ENCODE results near the gene CNIH4. TPM values are rescaled to one million over a fixed set of nuclear protein-coding genes. Genes with fewer than 3 reads are reported as not detected.

Gene CNIH4
- total RNA-seq, 1 experiment from 2014 or later, result 104 TPM

DNA sequence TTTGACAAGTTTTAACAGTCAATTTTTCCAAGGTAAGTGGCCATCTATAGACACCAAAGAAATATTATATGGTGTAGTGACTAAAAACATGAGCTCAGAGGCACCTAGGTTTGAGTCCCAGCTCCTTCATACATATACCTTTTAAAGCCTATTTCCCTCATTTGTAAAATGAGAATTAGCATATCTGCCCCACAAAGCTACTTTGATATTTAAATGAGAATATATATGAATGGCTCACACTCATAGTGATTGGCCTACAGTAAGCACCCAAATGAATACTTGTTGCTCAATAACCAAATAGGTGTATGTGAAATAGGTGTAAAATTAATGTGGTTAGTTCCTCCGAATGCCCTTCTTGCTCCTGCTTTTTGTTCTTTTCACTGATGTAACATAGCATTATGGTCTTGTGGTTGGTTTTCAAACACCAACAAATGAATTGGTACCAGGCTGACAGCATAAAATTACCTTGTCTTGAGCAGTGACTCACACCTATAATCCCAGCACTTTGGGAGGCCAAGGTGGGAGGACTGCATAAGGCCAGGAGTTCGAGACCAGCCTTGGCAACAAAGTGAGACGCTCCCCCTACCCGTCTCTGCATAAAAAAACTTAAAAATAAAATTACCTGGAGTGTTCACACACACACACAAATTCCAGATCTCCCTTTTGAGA lies 25.3 kb downstream of the CNIH4 start:
- H4K8ac ChIP-seq (replicated peaks; ENCODE audit: insufficient read length, low read depth, low read length), result no peak overlapping the region
- no peak overlapping the region for H3K27ac ChIP-seq (ENCODE audit: insufficient read length, low read depth, low read length)
- H4K20me1 ChIP-seq (ENCODE audit: control insufficient read depth, insufficient read depth, insufficient read length), result no peaks in the 10 kb centered on the region
- TF ChIP-seq, protein P1, sequence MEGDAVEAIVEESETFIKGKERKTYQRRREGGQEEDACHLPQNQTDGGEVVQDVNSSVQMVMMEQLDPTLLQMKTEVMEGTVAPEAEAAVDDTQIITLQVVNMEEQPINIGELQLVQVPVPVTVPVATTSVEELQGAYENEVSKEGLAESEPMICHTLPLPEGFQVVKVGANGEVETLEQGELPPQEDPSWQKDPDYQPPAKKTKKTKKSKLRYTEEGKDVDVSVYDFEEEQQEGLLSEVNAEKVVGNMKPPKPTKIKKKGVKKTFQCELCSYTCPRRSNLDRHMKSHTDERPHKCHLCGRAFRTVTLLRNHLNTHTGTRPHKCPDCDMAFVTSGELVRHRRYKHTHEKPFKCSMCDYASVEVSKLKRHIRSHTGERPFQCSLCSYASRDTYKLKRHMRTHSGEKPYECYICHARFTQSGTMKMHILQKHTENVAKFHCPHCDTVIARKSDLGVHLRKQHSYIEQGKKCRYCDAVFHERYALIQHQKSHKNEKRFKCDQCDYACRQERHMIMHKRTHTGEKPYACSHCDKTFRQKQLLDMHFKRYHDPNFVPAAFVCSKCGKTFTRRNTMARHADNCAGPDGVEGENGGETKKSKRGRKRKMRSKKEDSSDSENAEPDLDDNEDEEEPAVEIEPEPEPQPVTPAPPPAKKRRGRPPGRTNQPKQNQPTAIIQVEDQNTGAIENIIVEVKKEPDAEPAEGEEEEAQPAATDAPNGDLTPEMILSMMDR (conservative IDR thresholded peaks at IDR 0.05), result no peak
- no peak overlapping the region for H3K18ac ChIP-seq (ENCODE audit: insufficient read length, low read depth, low read length)
- no peak overlapping the region for H2BK120ac ChIP-seq (ENCODE audit: low read depth, low read length, poor library complexity, severe bottlenecking)
- no peak overlapping the region for H3K56ac ChIP-seq (ENCODE audit: insufficient read length, low read depth, low read length)
- no peaks in the 10 kb centered on the region for H3K27me3 ChIP-seq (ENCODE audit: insufficient read depth, low read length)
- H3K14ac ChIP-seq (ENCODE audit: insufficient read depth, low read length), result no peak overlapping the region
- H3K79me2 ChIP-seq (ENCODE audit: insufficient read depth, low read length), result no peaks in the 10 kb centered on the region
- H2AFZ ChIP-seq (ENCODE audit: low read length), result no peak overlapping the region
- H2BK20ac ChIP-seq (ENCODE audit: low read depth, low read length, poor library complexity, severe bottlenecking), result no peak overlapping the region
- Mint-ChIP-seq H3K36me3 (ENCODE audit: insufficient read depth in 1 of 3, low read depth in 3 of 3) (peaks cover 5 to 29% (median 19%) of the 10 kb centered on the region in 3 experiments; a peak in 5 of 7 replicates), H3K27me3 (ENCODE audit: low read depth) (no peaks in the 10 kb centered on the region), H3K4me1 (no peaks in the 10 kb centered on the region), H3K9me3 (no peaks in the 10 kb centered on the region), H3K4me3 (no peak overlapping the region), H3K27ac (peak overlapping the region in 1 of 3 experiments; percentile 41; a peak in 3 of 7 replicates)
- H2BK15ac ChIP-seq (ENCODE audit: low read depth, low read length), result no peak overlapping the region
- no peak overlapping the region for H2BK5ac ChIP-seq (ENCODE audit: insufficient read length, low read length)
- no peak overlapping the region for H3K4me2 ChIP-seq (ENCODE audit: insufficient read depth, insufficient read length, low read length)
- no peak overlapping the region for H2BK12ac ChIP-seq (ENCODE audit: insufficient read length, low read depth, low read length)
- H3K4me1 ChIP-seq (ENCODE audit: insufficient read depth, low read length), result no peaks in the 10 kb centered on the region
- H2AK5ac ChIP-seq (ENCODE audit: insufficient read length, low read length), result no peak overlapping the region
- no peak overlapping the region for H3K9ac ChIP-seq (ENCODE audit: extremely low read depth, insufficient read length, low read length)
- no peak overlapping the region for H3K4ac ChIP-seq (ENCODE audit: low read depth, low read length)
- H3K23ac ChIP-seq (ENCODE audit: insufficient read length, low read depth, low read length), result no peak overlapping the region
- WGBS (ENCODE audit: extremely low coverage, insufficient read length, low lambda C conversion rate), result no CpG with 5 or more reads among the region's 4 CpGs
- no peaks in the 10 kb centered on the region for H3K9me3 ChIP-seq (ENCODE audit: control insufficient read depth, low read depth, low read length)
- no peaks in the 10 kb centered on the region for H3K23me2 ChIP-seq (ENCODE audit: insufficient read length, low read depth, low read length, poor library complexity, severe bottlenecking)
- no peak overlapping the region for H3T11ph ChIP-seq (ENCODE audit: low read length)
- no peak overlapping the region for H4K91ac ChIP-seq (ENCODE audit: insufficient read length, low read depth, low read length)
- no peaks in the 10 kb centered on the region for H3K79me1 ChIP-seq (ENCODE audit: insufficient read depth, low read depth, low read length, poor library complexity, severe bottlenecking)
- H4K5ac ChIP-seq (ENCODE audit: insufficient read length, low read depth, low read length), result no peak overlapping the region
- DNase-seq, result no peak

Measured in H9 (cell line).